Measurements from ENCODE around the gene SPRN.
"Not testable (repeated sequence)": the region's sequence is repeated elsewhere in the genome, so short reads cannot be mapped to it uniquely, and the experiment has no call there.

SPRN gene

GRCh38 chr10:133439517-133440461 is 15.4 kb upstream of the SPRN start:
- DNase-seq = no peak

DNA sequence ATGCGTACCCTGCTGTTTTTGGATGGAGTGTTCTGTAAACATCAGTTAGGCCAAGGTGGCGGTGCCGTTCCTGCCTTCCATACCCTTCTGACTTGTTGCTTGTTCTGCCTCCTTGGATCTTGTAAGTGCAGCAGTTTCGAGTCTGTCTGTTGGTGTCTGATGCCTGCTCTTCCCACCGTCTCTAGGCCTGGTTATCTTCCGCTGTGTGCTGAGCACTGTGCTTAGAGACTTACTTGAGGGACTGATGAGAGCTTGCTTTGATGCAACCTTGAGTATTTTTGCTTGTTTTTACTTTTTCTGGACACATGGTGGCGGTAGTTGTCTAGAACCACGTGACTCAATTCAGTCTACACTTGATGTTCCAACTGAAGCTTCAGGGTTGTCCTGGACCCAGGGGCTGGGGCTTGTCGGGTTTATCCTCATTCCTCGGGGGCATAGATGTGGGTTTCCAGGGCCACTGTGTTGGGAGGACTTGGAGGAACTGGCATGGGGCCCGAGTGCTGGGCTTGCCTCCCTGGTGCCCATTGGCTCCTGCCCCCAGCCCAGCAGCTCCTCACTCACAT is 14.4 kb upstream of the SPRN start:
- DNase-seq = no peak

GRCh38 chr10:133432789-133433188 is 8.4 kb upstream of the SPRN start:
- DNase-seq = not testable (repeated sequence)

DNA sequence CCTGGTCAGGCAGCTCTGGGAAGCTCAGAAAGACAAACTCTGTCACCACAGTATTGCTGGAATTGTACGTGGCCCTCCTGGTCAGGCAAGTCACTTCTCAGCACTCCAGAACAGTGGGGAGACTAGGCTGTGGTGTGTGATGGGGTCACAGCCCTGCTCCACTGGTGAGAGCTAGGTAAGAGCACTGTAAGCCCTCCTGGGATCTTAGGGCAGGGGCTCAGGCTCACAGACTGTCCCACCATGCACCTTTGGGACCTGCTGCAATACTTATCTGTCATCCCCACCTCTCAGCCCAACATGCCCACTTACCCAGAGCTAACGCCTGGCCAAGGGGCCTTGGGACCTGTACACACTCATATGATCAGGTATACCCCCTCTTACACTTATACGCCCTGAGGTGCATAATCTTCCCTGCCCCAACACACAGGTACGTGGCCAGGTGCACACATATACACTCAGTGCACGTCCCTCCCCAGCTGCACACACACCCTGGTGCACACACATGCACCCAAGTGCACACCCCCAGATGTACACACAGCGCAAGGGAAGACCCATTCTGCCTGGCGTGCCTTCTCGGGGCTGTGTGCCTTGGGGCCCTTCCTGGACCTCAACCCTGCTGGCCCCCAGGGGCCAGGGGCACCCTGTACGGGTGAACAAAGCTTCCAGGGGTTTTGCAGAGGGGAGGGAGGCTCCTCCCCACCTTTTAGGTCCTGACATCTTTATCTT is 7.6 kb upstream of the SPRN start:
- not testable (repeated sequence) for DNase-seq

DNA sequence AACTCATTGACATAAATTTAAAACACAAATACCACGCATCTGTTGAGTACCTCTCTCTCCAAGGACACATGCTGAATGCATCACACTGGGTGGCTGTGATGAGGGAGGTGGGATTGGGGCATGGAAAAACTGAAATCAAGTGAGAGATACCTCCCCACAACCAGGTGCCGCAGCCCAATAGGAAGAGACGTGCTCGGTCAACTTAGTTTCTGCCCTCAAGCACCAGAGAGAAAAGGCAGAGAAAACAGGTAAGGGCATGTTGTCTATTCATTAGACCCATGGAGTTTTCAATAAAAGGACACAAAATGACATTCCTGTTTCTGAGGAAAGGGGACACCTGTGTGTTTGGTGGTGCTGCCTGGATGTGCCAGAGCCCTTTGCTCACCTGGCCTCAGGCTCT is 5.1 kb upstream of the SPRN start:
- DNase-seq = not testable (repeated sequence)

DNA sequence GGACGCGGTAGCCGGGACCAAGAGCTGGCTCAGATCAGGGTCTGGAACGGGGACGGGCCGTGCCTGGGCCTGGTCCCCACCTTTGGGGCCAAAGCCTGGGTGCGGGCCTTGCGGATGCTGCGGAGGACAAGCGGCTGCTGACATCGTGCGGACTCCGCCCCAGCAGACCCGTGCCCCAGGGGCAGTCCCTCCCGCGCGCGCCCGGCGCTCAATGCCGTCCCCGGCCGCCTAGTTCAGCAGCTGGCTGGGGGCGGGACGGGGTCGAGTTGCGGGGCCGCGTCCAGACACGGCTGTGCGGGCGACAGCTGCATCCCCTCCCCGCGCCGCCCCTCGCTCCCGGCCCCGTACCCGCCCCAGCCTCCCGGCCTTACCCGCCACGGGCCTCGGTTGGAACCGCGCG is 323 bp downstream of the SPRN start:
- not testable (repeated sequence) for DNase-seq

DNA sequence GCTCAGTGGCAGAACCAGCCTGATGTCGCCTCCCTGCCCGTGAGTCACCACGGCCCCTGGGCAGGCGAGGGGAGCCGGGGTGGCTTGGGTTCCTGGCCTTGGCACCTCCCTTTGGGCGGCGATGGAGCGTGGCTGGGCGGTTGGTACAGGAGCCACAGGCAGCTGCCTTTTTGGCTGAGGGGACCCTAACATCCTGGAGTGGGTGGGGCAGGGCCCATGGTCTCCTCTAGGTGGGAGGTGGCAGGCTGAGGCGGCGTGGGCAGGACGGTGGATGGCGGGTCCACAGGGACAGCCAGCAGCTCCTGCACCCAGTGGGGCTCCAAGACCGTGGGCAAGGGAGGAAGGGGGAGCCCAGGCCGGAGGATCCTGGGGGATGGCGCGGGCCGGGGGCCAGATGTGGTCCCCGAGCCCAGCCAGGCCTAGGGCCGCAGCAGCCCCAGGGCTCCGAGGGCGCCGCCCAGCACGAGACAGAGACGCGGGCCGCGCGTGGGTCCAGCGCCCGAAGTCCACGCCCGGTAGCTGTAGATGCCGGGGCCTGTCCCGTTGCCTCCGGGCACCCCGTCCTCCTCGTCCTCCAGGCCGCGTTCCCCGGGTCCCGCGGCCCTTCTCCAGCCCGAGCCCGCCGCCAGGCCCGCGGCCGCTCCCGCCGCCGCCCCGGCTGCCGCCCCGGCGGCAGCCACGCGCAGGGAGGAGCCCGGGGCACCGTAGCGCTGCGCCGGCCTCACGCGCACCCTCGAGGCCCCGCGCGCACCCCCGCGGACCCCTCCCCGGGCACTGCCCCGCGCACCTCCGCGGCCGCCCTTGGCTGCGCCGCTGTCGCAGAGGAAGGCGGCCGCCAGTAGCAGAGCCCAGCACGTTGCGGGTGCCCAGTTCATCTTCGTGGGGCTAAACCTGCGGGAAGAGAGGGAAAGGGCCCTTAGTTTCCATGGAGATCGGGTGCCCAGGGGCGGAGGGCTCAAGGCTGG is 1.3 kb downstream of the SPRN start:
- no peak for DNase-seq

- DNase-seq = no peak
These were observed 2.1 kb downstream of the SPRN start for GRCh38 chr10:133422223-133422806.

- no peak for DNase-seq
These were observed 2.8 kb downstream of the SPRN start for GRCh38 chr10:133421336-133422222.

- no peak for DNase-seq
These were observed 3.8 kb downstream of the SPRN start for GRCh38 chr10:133420579-133420978.

DNA sequence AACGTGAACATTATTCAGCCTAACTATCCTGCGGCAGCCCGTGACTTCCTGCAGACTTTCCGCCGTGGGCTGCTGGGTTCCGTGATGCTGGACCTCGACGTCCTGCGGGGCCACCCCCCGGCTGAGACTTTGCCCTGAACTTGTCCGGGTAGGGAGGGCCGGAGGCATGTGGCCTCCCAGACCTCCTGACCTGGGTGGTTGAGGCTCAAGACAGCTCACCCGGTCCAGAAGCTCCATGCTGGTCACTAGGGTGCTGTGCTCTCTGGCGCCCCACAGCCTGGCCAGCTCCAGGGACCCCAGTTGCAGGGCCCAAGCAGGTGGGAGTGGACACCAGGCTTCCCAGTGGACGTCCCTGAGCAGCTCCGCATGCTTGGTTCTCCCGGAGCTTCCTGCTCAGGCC is 4.4 kb downstream of the SPRN start:
- no peak for DNase-seq

DNA sequence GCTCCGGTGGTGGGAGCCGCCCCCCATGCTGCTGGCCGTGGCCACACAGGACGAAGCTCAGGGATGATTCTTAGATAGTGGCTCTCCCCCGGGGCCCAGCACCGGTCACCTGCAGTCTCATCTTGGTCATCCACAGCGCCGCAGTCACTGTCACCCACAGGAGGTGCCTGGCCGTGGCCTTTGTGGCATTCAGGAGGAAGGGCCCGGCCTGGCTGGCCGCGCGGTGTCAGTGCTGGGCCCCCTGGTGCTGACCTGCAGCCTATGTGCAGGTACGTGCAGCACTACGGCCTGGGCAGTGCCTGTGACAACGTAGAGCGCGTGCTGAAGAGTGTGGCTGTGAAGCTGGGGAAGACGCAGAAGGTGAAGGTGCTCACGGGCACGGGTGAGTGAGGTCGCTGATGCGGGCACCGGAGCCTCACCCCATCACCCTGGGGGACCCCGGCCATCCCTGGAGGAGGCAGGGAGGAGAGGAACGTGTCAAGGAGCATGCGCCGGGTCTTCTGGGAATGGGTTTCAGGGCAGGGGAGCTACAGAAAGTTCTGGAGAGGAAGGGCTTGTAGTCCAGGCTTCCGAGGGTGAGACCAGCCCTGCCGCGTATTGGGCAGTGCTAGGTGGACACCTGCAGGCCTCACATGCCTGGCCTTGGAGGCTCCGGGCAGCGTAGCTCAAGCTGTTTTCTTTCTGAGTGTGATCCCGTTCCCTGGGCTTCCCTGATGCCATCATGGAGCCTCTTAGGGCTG is 5.0 kb downstream of the SPRN start:
- no peak for DNase-seq

- no peak for DNase-seq
These were observed 6.0 kb downstream of the SPRN start for GRCh38 chr10:133418289-133418993.

GRCh38 chr10:133415752-133416151 is 8.7 kb downstream of the SPRN start:
- DNase-seq = no peak

DNA sequence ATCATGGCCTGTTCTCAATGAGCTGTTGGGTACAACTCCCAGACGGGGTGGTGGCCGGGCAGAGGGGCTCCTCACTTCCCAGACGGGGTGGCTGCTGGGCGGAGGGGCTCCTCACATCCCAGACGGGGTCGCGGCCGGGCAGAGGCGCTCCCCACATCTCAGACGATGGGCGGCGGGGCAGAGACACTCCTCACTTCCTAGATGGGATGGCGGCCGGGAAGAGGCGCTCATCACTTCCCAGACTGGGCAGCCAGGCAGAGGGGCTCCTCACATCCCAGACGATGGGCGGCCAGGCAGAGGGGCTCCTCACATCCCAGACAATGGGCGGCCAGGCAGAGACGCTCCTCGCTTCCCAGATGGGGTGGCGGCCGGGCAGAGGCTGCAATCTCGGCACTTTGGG is 10.0 kb downstream of the SPRN start:
- DNase-seq = not testable (repeated sequence)

DNA sequence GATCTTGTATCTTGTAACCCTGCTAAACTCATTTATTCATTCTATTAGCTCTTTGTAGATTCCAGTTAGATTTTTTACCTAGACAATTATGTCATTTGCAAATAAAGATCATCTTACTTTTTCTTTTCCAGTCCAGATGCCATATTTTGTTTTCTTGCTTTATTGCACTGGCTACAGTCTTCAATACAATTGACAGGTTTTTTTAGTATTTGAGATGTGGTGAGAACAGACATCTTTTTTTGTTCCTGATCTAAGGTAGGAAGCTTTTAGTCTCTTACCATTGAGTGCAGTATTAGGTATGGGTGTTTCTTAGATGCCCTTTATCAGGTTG is 12.1 kb downstream of the SPRN start:
- DNase-seq = no peak

GRCh38 chr10:133411523-133412380 is 12.7 kb downstream of the SPRN start:
- no peak for DNase-seq

DNA sequence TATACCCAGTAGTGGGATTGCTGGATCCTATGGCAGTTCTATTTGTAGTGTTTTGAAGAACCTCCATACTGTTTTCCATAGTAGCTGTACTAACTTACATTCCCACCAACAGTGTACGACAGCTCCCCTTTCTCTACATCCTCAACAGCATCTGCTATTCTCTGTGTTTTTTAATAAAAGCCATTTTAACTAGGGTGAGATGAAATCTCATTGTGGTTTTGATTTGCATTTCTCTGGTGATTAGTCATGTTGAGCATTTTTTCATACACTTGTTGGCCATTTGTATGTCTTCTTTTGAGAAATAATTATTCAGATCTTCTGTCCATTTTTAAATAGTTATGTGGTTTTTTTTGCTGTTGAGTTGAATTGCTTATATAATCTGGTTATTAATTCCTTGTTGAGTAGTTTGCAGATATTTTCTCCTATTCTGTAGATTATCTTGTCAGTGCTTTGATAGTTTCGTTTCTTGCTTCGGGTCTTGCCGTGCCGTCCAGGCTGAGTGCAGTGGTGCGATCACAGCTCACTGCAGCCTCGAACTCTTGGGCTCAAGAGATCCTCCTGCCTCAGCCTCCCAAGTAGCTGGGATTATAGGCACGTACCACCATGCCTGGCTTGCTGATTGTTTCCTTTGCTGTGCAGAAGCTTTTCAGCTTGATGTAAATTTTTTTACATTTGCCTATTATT is 18.4 kb downstream of the SPRN start:
- no peak for DNase-seq
